HCT116 (cell line): ENCODE measurements around the gene LEKR1. TPM values are rescaled to one million over a fixed set of nuclear protein-coding genes. Genes with fewer than 3 reads are reported as not detected.

Source experiments
- ATAC-seq: fragments of 200-7000 bp; cut with Tn5 transposase; 2 replicates; pipeline ENCODE4 v1.9.1; 2020; ENCODE audit warnings: mild to moderate bottlenecking, moderate library complexity
- BruUV-seq: library from RNA; stranded (reverse); fragments of 400-500 nt; replicated peaks from 2 replicates; lab custom pipeline; 2021; lab: Mats Ljungman, UMichigan
- CTCF ChIA-PET: fragments of 300-600 bp; sonication (Branson Sonifier 250); formaldehyde crosslinking; loops from one replicate; lab custom pipeline; 2021; ENCODE audit warnings: antibody characterized with exemption; lab: Charles Lee
- POLR2A ChIA-PET: fragments of 300-600, 350-600 bp; sonication (Branson Sonifier 250); formaldehyde crosslinking; loops from one replicate; lab custom pipeline; 2021; ENCODE audit warnings: antibody characterized with exemption; lab: Charles Lee
- RAD21 ChIA-PET, 2 experiments: fragments of 300-600 bp; sonication (Branson Sonifier 250); formaldehyde crosslinking; loops; one replicate each; lab custom pipeline; 2023; ENCODE audit warnings: low total read pairs in 2 of 2; ENCODE audit not compliant: uncharacterized antibody in 2 of 2, unreplicated experiment in 2 of 2, low non-redundant PET in 1 of 2; lab: Charles Lee
- DNase-seq: peaks from one replicate; pipeline ENCODE4 v3.0.0-alpha.2; 2010; ENCODE audit warnings: low read depth, low spot score
- H2AFZ ChIP-seq: fragments of 200-600 bp; shearing (Covaris generic), sonication (generic); 2 replicates; pipeline ENCODE4 v1.6.1; 2017; ENCODE audit warnings: low read depth, mixed run types, mixed read lengths, antibody characterized with exemption, low read length; ENCODE audit not compliant: poor library complexity, severe bottlenecking
- H3K27ac ChIP-seq: 2 replicates; pipeline ENCODE4 v1.5.1; 2012; ENCODE audit warnings: low read depth, low read length
- H3K27me3 ChIP-seq: fragments of 200-600 bp; sonication (generic); 2 replicates; pipeline ENCODE4 v1.6.1; 2016; ENCODE audit warnings: mixed run types, low read length, mixed read lengths; ENCODE audit not compliant: insufficient read depth
- H3K36me3 ChIP-seq, 2 experiments: fragments of 200-500 bp in 1 of 2; fragments of 200-600 bp in 1 of 2; sonication (Bioruptor generic) in 1 of 2; sonication (generic) in 1 of 2; 2 replicates each; pipeline versions ENCODE4 v1.5.1 to v1.6.1; 2014 to 2016; ENCODE audit warnings: low read length in 2 of 2, inconsistent platforms in 1 of 2, mixed read lengths in 1 of 2, mixed run types in 1 of 2; ENCODE audit not compliant: insufficient read depth in 2 of 2, control insufficient read depth in 1 of 2
- H3K4me1 ChIP-seq, 2 experiments: fragments of 200-600 bp in 1 of 2; sonication (generic) in 1 of 2; 2 replicates each; pipeline versions ENCODE4 v1.5.1 to v1.6.1; 2012 to 2017; ENCODE audit warnings: low read length in 2 of 2, inconsistent platforms in 1 of 2, mild to moderate bottlenecking in 1 of 2, mixed read lengths in 1 of 2, mixed run types in 1 of 2, moderate library complexity in 1 of 2; ENCODE audit not compliant: insufficient read depth in 2 of 2, control insufficient read depth in 1 of 2
- H3K4me2 ChIP-seq: fragments of 200-600 bp; sonication (generic); 2 replicates; pipeline ENCODE4 v1.6.1; 2017; ENCODE audit warnings: mixed run types, low read length, mixed read lengths
- H3K4me3 ChIP-seq, 2 experiments: fragments of 200-600 bp in 1 of 2; sonication (generic) in 1 of 2; replicated peaks in 1 of 2; 2 replicates each; pipeline ENCODE4 v1.5.1; 2011 to 2016; ENCODE audit warnings: low read length in 2 of 2, control low read depth in 1 of 2, low read depth in 1 of 2, mild to moderate bottlenecking in 1 of 2, mixed read lengths in 1 of 2, mixed run types in 1 of 2
- H3K79me2 ChIP-seq: fragments of 200-600 bp; sonication (generic); 2 replicates; pipeline ENCODE4 v1.6.1; 2017; ENCODE audit warnings: mild to moderate bottlenecking, mixed run types, low read length, moderate library complexity, mixed read lengths; ENCODE audit not compliant: insufficient read depth
- H3K9ac ChIP-seq: fragments of 200-600 bp; sonication (generic); 2 replicates; pipeline ENCODE4 v1.6.1; 2016; ENCODE audit warnings: low read length, mixed read lengths
- H3K9me2 ChIP-seq: fragments of 200-600 bp; sonication (generic), shearing (Covaris generic); 2 replicates; pipeline ENCODE4 v1.6.1; 2017; ENCODE audit warnings: mixed run types, mild to moderate bottlenecking, moderate library complexity; ENCODE audit not compliant: insufficient read depth
- H3K9me3 ChIP-seq, 2 experiments: fragments of 200-500 bp in 1 of 2; fragments of 200-600 bp in 1 of 2; sonication (Bioruptor generic) in 1 of 2; sonication (generic) in 1 of 2; 2 replicates each; pipeline ENCODE4 v1.6.1; 2014 to 2017; ENCODE audit warnings: low read length in 2 of 2, mixed read lengths in 2 of 2, inconsistent platforms in 1 of 2, low read depth in 1 of 2, mild to moderate bottlenecking in 1 of 2, mixed run types in 1 of 2, moderate library complexity in 1 of 2; ENCODE audit not compliant: control insufficient read depth in 1 of 2, insufficient read depth in 1 of 2
- H4K20me1 ChIP-seq: fragments of 200-600 bp; sonication (generic), shearing (Covaris generic); 2 replicates; pipeline ENCODE4 v1.6.1; 2017; ENCODE audit warnings: mixed run types, mild to moderate bottlenecking, moderate library complexity; ENCODE audit not compliant: insufficient read depth
- EZH2 ChIP-seq: fragments of 200-600 bp; sonication (generic); IDR thresholded peaks from 2 replicates; pipeline ENCODE4 v1.6.1; 2017; ENCODE audit warnings: antibody characterized with exemption, mixed run types
- FOSL1 ChIP-seq: IDR thresholded peaks from 2 replicates; pipeline ENCODE4 v1.6.1; 2012; ENCODE audit warnings: low read depth
- POLR2AphosphoS5 ChIP-seq: IDR thresholded peaks from 2 replicates; pipeline ENCODE4 v1.6.1; 2011; ENCODE audit warnings: mild to moderate bottlenecking, low read depth, low read length, moderate library complexity
- RAD21 ChIP-seq: IDR thresholded peaks from 2 replicates; pipeline ENCODE4 v1.6.1; 2012; ENCODE audit warnings: low read depth, mild to moderate bottlenecking
- SP1 ChIP-seq: IDR thresholded peaks from 2 replicates; pipeline ENCODE4 v1.6.1; 2012; ENCODE audit warnings: low read depth
- SRF ChIP-seq: IDR thresholded peaks from 2 replicates; pipeline ENCODE4 v1.6.1; 2012; ENCODE audit warnings: low read depth
- intact Hi-C: fragments of 100-400 bp; cut with micrococcal nuclease; formaldehyde crosslinking; loops from 2 replicates; pipeline ENCODE4 v1.10.0; 2022
- total RNA-seq: library from RNA; stranded (reverse); gene quantifications from one replicate; pipeline ENCODE4 v1.2.1, GENCODE V29; 2021; ENCODE audit not compliant: unreplicated experiment
- TF ChIP-seq, protein P1 (sequence below): IDR thresholded peaks from 2 replicates; pipeline ENCODE4 v1.6.1; 2012
- TF ChIP-seq, protein P2 (sequence below): IDR thresholded peaks from 2 replicates; pipeline ENCODE4 v1.6.1; 2012; ENCODE audit warnings: low read depth

The LEKR1 gene
- total RNA-seq, 1 experiment from 2014 or later = 2.1 TPM

DNA sequence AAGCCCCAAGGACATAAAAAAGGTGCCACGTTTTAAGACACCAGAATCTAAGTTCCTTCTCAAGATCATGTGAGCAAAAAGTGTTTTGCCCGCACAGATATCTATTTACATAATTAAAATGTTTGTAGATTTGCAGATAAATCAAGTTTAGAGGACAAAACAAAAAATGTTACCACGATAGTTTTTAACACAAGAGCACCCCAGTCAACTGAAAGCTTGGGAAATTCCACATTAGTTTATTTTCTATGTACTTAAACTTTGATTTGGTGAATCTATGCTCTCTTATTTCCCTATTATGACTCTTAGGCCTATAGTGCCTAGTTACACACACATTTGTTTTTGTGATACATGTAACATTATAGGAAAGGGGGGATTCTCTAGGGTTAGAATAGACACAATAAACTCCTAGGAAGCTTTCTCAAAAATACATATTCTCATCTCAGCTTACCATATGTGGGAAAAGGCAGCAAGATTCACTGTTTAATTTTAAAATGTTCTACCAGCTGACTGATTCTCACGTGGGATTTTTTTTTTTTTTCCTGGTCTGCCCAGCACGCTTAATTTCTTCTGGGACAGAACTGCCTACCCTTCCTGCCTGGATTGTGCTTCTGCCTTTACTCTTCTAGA is 8.4 kb upstream of the LEKR1 start:
- no peak for DNase-seq
- no peaks in the 10 kb centered on the region for H3K9me3 ChIP-seq
- peak overlapping the region; percentile 96 for H3K9ac ChIP-seq
- BruUV-seq = TSS peak; percentile 95
- CTCF ChIA-PET = no interaction called here
- no peaks in the 10 kb centered on the region for H3K27me3 ChIP-seq
- no peaks in the 10 kb centered on the region for H3K9me2 ChIP-seq
- RAD21 ChIA-PET = interaction anchor here in 1 of 2 experiments (0.6 kb wide), 1 partner anchor 268 kb away, joined by 3 read pairs; no protein-coding TSS in a partner anchor
- no peak for TF ChIP-seq POLR2AphosphoS5
- no peak for TF ChIP-seq FOSL1
- no peak for TF ChIP-seq SP1
- TF ChIP-seq, protein P1, sequence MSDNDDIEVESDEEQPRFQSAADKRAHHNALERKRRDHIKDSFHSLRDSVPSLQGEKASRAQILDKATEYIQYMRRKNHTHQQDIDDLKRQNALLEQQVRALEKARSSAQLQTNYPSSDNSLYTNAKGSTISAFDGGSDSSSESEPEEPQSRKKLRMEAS = no peak
- TF ChIP-seq, protein P2, sequence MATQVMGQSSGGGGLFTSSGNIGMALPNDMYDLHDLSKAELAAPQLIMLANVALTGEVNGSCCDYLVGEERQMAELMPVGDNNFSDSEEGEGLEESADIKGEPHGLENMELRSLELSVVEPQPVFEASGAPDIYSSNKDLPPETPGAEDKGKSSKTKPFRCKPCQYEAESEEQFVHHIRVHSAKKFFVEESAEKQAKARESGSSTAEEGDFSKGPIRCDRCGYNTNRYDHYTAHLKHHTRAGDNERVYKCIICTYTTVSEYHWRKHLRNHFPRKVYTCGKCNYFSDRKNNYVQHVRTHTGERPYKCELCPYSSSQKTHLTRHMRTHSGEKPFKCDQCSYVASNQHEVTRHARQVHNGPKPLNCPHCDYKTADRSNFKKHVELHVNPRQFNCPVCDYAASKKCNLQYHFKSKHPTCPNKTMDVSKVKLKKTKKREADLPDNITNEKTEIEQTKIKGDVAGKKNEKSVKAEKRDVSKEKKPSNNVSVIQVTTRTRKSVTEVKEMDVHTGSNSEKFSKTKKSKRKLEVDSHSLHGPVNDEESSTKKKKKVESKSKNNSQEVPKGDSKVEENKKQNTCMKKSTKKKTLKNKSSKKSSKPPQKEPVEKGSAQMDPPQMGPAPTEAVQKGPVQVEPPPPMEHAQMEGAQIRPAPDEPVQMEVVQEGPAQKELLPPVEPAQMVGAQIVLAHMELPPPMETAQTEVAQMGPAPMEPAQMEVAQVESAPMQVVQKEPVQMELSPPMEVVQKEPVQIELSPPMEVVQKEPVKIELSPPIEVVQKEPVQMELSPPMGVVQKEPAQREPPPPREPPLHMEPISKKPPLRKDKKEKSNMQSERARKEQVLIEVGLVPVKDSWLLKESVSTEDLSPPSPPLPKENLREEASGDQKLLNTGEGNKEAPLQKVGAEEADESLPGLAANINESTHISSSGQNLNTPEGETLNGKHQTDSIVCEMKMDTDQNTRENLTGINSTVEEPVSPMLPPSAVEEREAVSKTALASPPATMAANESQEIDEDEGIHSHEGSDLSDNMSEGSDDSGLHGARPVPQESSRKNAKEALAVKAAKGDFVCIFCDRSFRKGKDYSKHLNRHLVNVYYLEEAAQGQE = no peak
- TF ChIP-seq EZH2 = no peak
- TF ChIP-seq RAD21 = no peak
- no peak for TF ChIP-seq SRF
- no peaks in the 10 kb centered on the region for H4K20me1 ChIP-seq
- intact Hi-C loops = loop anchor here (1.0 to 2.0 kb wide), 5 partner anchors 9 to 313 kb away; partner anchors contain the start of genes LEKR1, SSR3 and TIPARP
- H3K27ac ChIP-seq = peak overlapping the region; percentile 95
- no peak overlapping the region for H2AFZ ChIP-seq
- peaks cover 35% of the 10 kb centered on the region for H3K79me2 ChIP-seq
- POLR2A ChIA-PET = interaction anchor here (0.7 kb wide), 1 partner anchor 305 kb away, joined by 3 read pairs; no protein-coding TSS in a partner anchor
- no peak for ATAC-seq
- H3K4me2 ChIP-seq = peak overlapping the region; percentile 78
- no peaks in the 10 kb centered on the region for H3K36me3 ChIP-seq
- H3K4me3 ChIP-seq = peak overlapping the region; percentile 51 to 62
- peaks cover 28 to 82% of the 10 kb centered on the region in 2 experiments for H3K4me1 ChIP-seq
